Measurements from ENCODE around the gene NECTIN1.

The NECTIN1 gene

GRCh38 chr11:119618208-119618909 is 110.6 kb downstream of the NECTIN1 start:
- H3K9me3 Mint-ChIP-seq: no peaks in the 10 kb centered on the region
- peaks cover 6% of the 10 kb centered on the region for H3K27me3 Mint-ChIP-seq
- no peak overlapping the region for H3K27ac Mint-ChIP-seq
- DNase-seq (no peak), ATAC-seq (no peak)
- H3K4me3 Mint-ChIP-seq: no peak overlapping the region
- no peaks in the 10 kb centered on the region for H3K36me3 Mint-ChIP-seq (ENCODE audit: low read depth)
- no peaks in the 10 kb centered on the region for H3K4me1 Mint-ChIP-seq

- no peak for DNase-seq
- Mint-ChIP-seq H3K4me1 (no peaks in the 10 kb centered on the region), H3K27ac (no peak overlapping the region), H3K27me3 (peaks cover 7% of the 10 kb centered on the region), H3K36me3 (ENCODE audit: low read depth) (no peaks in the 10 kb centered on the region), H3K4me3 (no peak overlapping the region), H3K9me3 (no peaks in the 10 kb centered on the region)
- ATAC-seq: no peak
Observed at GRCh38 chr11:119617340-119617713, 111.7 kb downstream of the NECTIN1 start.

DNA sequence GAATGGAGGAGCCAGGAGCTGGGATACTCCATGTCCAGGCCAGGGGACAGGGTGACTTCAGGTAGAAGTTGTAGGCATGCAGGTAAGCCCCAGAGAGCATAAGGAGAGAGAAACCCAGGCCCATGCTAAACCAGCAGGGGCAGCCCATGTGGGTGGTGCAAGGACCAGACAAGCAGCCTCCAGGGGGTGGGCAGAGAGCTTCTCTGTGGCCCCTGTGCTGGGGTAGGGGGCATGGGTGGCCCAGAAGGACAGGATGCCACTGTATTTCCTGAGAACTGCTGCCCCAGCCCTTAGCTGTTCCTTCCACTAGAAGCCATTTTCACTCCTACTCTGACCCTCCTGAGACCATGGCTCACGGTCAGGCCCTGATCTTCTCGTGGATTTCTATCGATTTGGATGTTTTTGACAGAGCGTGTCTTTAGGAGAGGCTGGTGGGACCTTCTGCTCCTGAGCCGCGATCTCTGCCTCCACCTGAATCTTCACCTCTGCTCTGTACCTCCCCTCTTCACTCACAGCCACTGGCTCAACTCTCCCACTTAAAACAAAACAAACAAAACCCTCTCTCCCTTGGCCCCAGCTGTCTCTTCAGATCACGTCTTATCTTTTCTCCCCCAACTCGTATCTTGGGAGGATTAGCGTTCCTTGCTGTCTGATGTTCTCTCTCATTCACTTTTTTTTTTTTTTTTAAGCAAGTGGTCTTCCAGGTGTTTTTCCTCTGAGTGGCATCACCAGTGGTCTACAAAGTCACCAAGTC is 112.2 kb downstream of the NECTIN1 start:
- H3K9me3 Mint-ChIP-seq: no peaks in the 10 kb centered on the region
- no peaks in the 10 kb centered on the region for H3K36me3 Mint-ChIP-seq (ENCODE audit: low read depth)
- no peak for DNase-seq
- H3K27ac Mint-ChIP-seq: no peak overlapping the region
- no peaks in the 10 kb centered on the region for H3K4me1 Mint-ChIP-seq
- H3K27me3 Mint-ChIP-seq: peaks cover 7% of the 10 kb centered on the region
- no peak overlapping the region for H3K4me3 Mint-ChIP-seq
- no peak for ATAC-seq

DNA sequence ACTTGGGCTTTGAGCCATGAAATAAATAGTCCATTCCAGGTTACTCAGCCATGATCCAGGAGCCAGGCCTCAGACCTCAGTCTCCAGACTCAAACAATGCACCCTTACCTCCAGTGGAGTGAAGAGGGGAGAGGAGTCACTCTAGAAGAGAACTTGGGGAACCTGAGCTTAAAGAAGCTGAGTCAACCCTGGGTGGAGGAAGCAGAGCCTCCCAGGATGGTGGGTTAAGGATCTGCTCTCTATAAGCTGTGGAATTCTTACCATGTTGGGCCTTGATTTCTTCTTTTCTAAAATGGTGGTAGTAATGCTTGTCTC is 113.2 kb downstream of the NECTIN1 start:
- no peak overlapping the region for H3K4me3 Mint-ChIP-seq
- H3K27me3 Mint-ChIP-seq: peaks cover 7% of the 10 kb centered on the region
- no peak overlapping the region for H3K27ac Mint-ChIP-seq
- no peaks in the 10 kb centered on the region for H3K9me3 Mint-ChIP-seq
- no peak for ATAC-seq
- H3K4me1 Mint-ChIP-seq: no peaks in the 10 kb centered on the region
- no peak for DNase-seq
- H3K36me3 Mint-ChIP-seq (ENCODE audit: low read depth): no peaks in the 10 kb centered on the region

DNA sequence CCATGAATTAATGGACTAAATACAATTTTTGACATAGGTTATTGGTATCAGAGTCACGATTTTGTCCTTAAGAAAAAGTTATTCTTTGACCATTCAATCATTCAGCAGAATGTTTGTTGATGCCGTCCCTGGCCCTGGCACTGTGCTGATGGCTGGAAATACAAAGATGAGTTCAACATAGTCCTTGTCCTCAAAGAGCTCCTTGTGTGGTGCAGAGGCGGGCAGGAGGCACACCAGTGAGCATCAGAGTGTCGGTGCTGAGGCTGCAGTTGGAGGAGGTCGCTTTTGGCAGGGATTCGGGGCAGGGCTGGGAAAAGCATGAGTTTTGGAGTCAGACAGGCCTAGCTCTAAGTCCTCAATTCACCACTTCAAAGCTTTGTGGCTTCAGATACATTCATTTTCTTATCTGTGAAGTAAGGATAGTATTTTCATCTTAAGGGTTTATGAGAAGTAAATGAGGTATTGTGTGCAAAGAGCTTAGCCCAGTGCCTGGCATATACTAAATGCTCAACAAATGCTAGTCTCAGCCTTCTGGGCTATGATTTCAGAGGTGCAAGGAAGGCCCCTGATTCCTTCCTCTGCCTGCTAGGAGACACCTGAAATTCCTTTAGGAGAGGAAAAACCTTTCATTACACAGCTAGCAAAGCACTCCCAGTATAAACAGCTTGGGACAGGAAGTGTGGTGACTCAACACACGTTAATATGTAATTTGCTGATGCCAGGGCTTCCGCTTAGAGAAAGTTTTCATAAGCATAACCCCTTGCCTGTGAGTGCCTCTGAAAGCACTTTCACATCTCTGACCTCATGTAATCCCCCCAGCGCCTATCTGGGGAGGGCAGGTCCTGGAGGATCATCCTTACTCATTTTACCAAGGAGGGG is 113.8 kb downstream of the NECTIN1 start:
- H3K27me3 Mint-ChIP-seq: peaks cover 7% of the 10 kb centered on the region

DNA sequence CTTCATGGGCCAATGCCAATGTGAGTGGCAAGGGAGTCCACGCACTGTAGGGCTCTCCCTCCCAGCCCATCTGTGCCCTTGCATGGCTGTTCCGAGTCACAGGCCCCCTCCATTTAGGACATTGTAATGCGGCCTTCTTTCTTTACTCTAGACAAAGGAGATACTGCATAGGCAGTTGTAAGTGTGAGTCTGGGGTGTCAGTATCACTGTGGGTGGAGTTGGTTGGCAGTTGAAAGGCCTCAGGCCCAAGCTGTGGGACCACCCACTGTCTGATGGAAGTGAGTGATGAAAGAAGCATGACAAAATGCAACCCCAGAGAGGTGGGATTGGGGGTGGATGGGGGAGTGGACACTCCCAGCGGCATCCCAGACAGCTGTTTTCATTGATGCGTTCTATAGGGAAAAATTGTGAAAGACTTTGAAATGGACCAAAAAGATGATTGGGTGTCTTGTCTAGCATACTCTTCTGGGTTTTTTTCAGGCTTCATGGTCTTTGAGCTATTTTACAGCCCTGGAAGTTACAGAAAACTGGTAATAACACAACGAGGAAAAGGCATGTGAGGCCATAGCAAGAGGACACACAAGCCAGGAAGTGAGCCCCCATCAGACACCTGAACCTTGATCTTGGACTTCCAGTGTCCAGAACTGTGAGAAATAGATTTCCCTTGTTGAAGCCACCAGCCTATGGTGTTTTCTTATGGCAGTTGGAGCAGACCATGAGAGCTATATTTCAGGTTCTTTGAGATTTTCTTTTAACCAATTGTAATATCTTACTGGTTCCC is 114.6 kb downstream of the NECTIN1 start:
- no peaks in the 10 kb centered on the region for H3K9me3 Mint-ChIP-seq
- no peaks in the 10 kb centered on the region for H3K36me3 Mint-ChIP-seq (ENCODE audit: low read depth)
- H3K4me1 Mint-ChIP-seq: no peaks in the 10 kb centered on the region
- peaks cover 2% of the 10 kb centered on the region for H3K27me3 Mint-ChIP-seq
- no peak overlapping the region for H3K4me3 Mint-ChIP-seq
- no peak for ATAC-seq
- no peak for DNase-seq
- no peak overlapping the region for H3K27ac Mint-ChIP-seq

More for the DNA sequence above, 113.8 kb downstream of the NECTIN1 start:
- Mint-ChIP-seq H3K36me3 (ENCODE audit: low read depth) (no peaks in the 10 kb centered on the region), H3K4me3 (no peak overlapping the region), H3K4me1 (no peaks in the 10 kb centered on the region), H3K27ac (no peak overlapping the region), H3K9me3 (no peaks in the 10 kb centered on the region)
- no peak for DNase-seq
- ATAC-seq: no peak

DNA sequence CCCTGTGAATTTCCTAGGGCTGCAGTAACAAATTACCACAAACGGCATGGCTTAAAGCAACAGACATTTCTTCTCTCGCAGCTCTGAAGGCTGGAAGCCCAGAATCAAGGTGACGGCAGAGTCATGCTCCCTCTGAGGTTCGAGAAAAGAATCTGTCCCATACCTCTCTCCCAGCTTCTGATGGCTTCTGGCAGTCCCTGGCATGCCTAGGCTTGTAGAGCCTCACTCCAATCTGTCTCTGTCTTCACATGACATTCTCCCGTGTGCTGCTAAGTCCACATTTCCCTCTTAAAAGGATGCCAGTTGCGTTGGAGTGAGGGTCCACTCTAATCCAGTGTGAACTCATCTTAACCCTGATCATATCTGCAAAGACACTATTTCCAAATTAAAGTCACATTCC is 116.2 kb downstream of the NECTIN1 start:
- no peak for ATAC-seq
- no peaks in the 10 kb centered on the region for H3K9me3 Mint-ChIP-seq
- no peaks in the 10 kb centered on the region for H3K4me1 Mint-ChIP-seq
- no peaks in the 10 kb centered on the region for H3K36me3 Mint-ChIP-seq (ENCODE audit: low read depth)
- H3K27me3 Mint-ChIP-seq: peaks cover 1% of the 10 kb centered on the region
- H3K4me3 Mint-ChIP-seq: no peak overlapping the region
- no peak for DNase-seq
- H3K27ac Mint-ChIP-seq: no peak overlapping the region

GRCh38 chr11:119610836-119611426 is 118.1 kb downstream of the NECTIN1 start:
- H3K4me3 Mint-ChIP-seq: no peak overlapping the region
- H3K36me3 Mint-ChIP-seq (ENCODE audit: low read depth): no peaks in the 10 kb centered on the region
- peaks cover 5% of the 10 kb centered on the region for H3K27me3 Mint-ChIP-seq
- no peak for DNase-seq
- H3K4me1 Mint-ChIP-seq: no peaks in the 10 kb centered on the region
- no peak for ATAC-seq
- no peak overlapping the region for H3K27ac Mint-ChIP-seq
- no peaks in the 10 kb centered on the region for H3K9me3 Mint-ChIP-seq

DNA sequence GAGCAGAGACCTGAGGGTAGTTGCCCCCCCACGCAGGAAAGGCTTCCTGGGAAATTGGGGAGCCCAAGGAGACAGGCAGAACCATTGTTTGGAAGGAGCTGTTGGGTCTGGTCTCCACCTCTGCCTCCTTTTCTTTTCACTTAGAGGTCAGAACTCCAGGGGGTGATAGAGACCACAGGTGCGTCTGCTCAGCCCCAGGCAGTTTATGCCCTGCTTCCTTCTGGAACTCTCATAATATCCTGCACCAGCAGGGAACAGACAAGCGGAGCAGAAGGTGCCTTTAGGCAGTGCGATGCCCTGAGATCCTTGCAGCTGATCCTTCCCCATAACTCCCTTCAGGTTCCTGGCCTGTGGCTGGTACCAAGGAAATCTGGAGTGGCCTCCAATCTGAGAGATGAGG is 120.2 kb downstream of the NECTIN1 start:
- Mint-ChIP-seq H3K9me3 (no peaks in the 10 kb centered on the region), H3K27me3 (peaks cover 6% of the 10 kb centered on the region), H3K4me1 (no peaks in the 10 kb centered on the region), H3K27ac (no peak overlapping the region), H3K4me3 (no peak overlapping the region), H3K36me3 (ENCODE audit: low read depth) (no peaks in the 10 kb centered on the region)
- ATAC-seq (no peak), DNase-seq (no peak)

- Mint-ChIP-seq H3K4me3 (no peak overlapping the region), H3K4me1 (no peaks in the 10 kb centered on the region), H3K9me3 (no peaks in the 10 kb centered on the region), H3K36me3 (ENCODE audit: low read depth) (no peaks in the 10 kb centered on the region), H3K27me3 (peaks cover 12% of the 10 kb centered on the region), H3K27ac (no peak overlapping the region)
- no peak for DNase-seq
- no peak for ATAC-seq
Observed at GRCh38 chr11:119608201-119608600, 120.8 kb downstream of the NECTIN1 start.

DNA sequence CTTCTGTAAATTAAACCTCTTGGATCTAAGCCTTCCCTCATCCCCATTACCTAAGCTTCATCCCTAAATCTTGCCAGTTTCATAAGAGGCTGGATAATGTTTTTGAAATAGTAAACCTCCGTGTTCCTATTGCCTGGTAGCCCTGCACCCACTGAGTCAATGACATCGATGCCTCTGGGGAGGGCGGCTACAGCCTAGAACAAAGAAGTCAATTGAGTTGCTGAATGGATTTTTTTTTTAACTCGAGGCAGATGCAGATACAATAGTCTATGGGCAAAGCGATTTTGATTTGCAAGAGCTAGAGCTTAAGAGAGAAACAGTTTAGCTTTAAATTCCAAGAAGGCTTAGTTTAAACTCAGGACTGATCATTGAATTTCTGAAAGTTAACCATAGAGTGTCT is 121.3 kb downstream of the NECTIN1 start:
- Mint-ChIP-seq H3K4me1 (no peaks in the 10 kb centered on the region), H3K4me3 (no peak overlapping the region), H3K27me3 (peaks cover 11% of the 10 kb centered on the region), H3K9me3 (no peaks in the 10 kb centered on the region), H3K36me3 (ENCODE audit: low read depth) (no peaks in the 10 kb centered on the region), H3K27ac (no peak overlapping the region)
- no peak for ATAC-seq
- DNase-seq: no peak

- ATAC-seq (no peak), DNase-seq (no peak)
- Mint-ChIP-seq H3K27me3 (peaks cover 11% of the 10 kb centered on the region), H3K9me3 (no peaks in the 10 kb centered on the region), H3K36me3 (ENCODE audit: low read depth) (no peaks in the 10 kb centered on the region), H3K27ac (no peak overlapping the region), H3K4me3 (no peak overlapping the region), H3K4me1 (no peaks in the 10 kb centered on the region)
Observed at GRCh38 chr11:119605137-119605665, 123.8 kb downstream of the NECTIN1 start.

DNA sequence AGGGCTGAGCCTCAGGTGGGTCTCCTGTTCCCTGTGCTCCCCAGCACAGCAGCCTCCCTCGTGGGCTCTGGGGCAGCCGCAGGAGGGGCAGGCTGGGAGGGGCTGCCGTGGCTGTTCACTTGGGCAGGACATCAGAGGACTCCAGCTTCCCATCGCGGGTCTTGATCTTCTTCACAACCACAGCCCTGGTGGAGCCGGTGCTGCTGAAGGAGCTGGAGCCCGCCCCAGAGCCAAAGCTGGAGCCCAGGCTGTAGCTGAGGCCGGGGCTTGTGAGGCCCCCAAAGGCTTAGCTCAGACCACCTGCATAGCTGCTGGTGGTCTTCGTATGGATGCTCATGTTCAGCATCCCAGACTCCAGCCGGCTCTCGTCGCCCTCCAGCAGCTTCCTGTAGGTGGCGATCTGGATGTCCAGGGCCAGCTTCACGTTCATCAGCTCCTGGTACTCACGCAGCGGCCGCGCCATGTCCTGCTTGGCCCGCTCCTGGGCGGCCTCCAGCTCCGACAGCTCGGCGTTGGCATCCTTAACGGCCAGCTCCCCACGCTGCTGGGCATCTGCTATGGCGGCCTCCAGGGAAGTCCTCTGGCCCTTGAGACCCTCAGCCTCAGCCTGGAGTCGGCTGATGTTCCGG is 126.1 kb downstream of the NECTIN1 start:
- H3K27me3 Mint-ChIP-seq: peaks cover 11% of the 10 kb centered on the region
- DNase-seq: no peak
- H3K4me1 Mint-ChIP-seq: no peaks in the 10 kb centered on the region
- no peak for ATAC-seq
- H3K36me3 Mint-ChIP-seq (ENCODE audit: low read depth): no peaks in the 10 kb centered on the region
- no peak overlapping the region for H3K4me3 Mint-ChIP-seq
- H3K9me3 Mint-ChIP-seq: no peaks in the 10 kb centered on the region
- no peak overlapping the region for H3K27ac Mint-ChIP-seq
